Stimulated activated CD4-positive, alpha-beta T cell treated with anti-CD3 and anti-CD28 coated beads, Interleukin-12 subunit alpha, Interleukin-12 subunit beta, amount 100 ng/mL, for 24 hours (primary cell): ENCODE measurements around the gene CCDC63.

Experiments used
- DNase-seq, 2 experiments: peaks; one replicate each; pipeline ENCODE4 v3.0.0-alpha.2; 2020; ENCODE audit warnings: low read depth in 2 of 2

The CCDC63 gene

GRCh38 chr12:110846615-110847566 is at the start of gene CCDC63:
Gene CCDC63 (plus strand): TSS chr12:110846987. CDS start chr12:110852955, 5,968 bp downstream.
- peak in 1 of 2 experiments; percentile 21 for DNase-seq

- DNase-seq = no peak
Measured at GRCh38 chr12:110798461-110798860, 48.3 kb upstream of the CCDC63 start.

GRCh38 chr12:110802489-110802888 is 44.3 kb upstream of the CCDC63 start:
- DNase-seq = no peak

GRCh38 chr12:110804406-110804805 is 42.4 kb upstream of the CCDC63 start:
- DNase-seq = no peak

- DNase-seq = no peak
Measured at GRCh38 chr12:110807640-110808039, 39.1 kb upstream of the CCDC63 start.

GRCh38 chr12:110809149-110809548 is 37.6 kb upstream of the CCDC63 start:
- DNase-seq = no peak

- DNase-seq = no peak
Measured at GRCh38 chr12:110811972-110812371, 34.8 kb upstream of the CCDC63 start.

GRCh38 chr12:110813285-110813684 is 33.5 kb upstream of the CCDC63 start:
- DNase-seq = no peak

GRCh38 chr12:110813756-110814155 is 33.0 kb upstream of the CCDC63 start:
- DNase-seq = no peak

GRCh38 chr12:110816248-110816647 is 30.5 kb upstream of the CCDC63 start:
- DNase-seq = no peak

GRCh38 chr12:110816779-110817178 is 30.0 kb upstream of the CCDC63 start:
- DNase-seq = no peak

GRCh38 chr12:110818511-110818910 is 28.3 kb upstream of the CCDC63 start:
- DNase-seq = no peak

GRCh38 chr12:110819150-110819549 is 27.6 kb upstream of the CCDC63 start:
- DNase-seq = no peak

- DNase-seq = no peak
Measured at GRCh38 chr12:110819646-110820045, 27.1 kb upstream of the CCDC63 start.

GRCh38 chr12:110821917-110822316 is 24.9 kb upstream of the CCDC63 start:
- no peak for DNase-seq

- no peak for DNase-seq
Measured at GRCh38 chr12:110822821-110823415, 23.9 kb upstream of the CCDC63 start.

- no peak for DNase-seq
Measured at GRCh38 chr12:110824342-110824741, 22.4 kb upstream of the CCDC63 start.

GRCh38 chr12:110825530-110825929 is 21.3 kb upstream of the CCDC63 start:
- no peak for DNase-seq

- DNase-seq = peak; percentile 77 to 91
Measured at GRCh38 chr12:110826592-110827200, 20.1 kb upstream of the CCDC63 start.

GRCh38 chr12:110829308-110829707 is 17.5 kb upstream of the CCDC63 start:
- no peak for DNase-seq

GRCh38 chr12:110836291-110836690 is 10.5 kb upstream of the CCDC63 start:
- no peak for DNase-seq

GRCh38 chr12:110841007-110841406 is 5.8 kb upstream of the CCDC63 start:
- no peak for DNase-seq

- no peak for DNase-seq
Measured at GRCh38 chr12:110844131-110844530, 2.7 kb upstream of the CCDC63 start.
